K562 (cell line): Measurements from ENCODE around the gene ABCA8.

Experiments
- BRD4 ChIP-seq: fragments of 200-600 bp; sonication (generic); IDR thresholded peaks from 2 replicates; pipeline ENCODE4 v1.6.1; 2017; ENCODE audit warnings: inconsistent platforms
- CHD4 ChIP-seq: fragments of 200-600 bp; sonication (generic); IDR thresholded peaks from 3 replicates; pipeline ENCODE4 v1.6.1; 2012; ENCODE audit warnings: low read depth, mild to moderate bottlenecking, mixed read lengths, low read length, inconsistent platforms; ENCODE audit not compliant: insufficient read depth, insufficient replicate concordance, poor library complexity, severe bottlenecking
- ESRRA ChIP-seq: fragments of 450-650 bp; IDR thresholded peaks from 2 replicates; pipeline ENCODE4 v1.6.1; 2014; ENCODE audit warnings: low read depth, mild to moderate bottlenecking, moderate library complexity, borderline replicate concordance
- EZH2 ChIP-seq: IDR thresholded peaks from 2 replicates; pipeline ENCODE4 v1.6.1; 2012; ENCODE audit warnings: low read depth, mild to moderate bottlenecking, inconsistent platforms, low read length, borderline replicate concordance
- GTF2E2 ChIP-seq: fragments of 200-800 bp; sonication (Bioruptor generic); IDR thresholded peaks from 2 replicates; pipeline ENCODE4 v1.6.1; 2016; ENCODE audit warnings: missing genetic modification characterization, missing compliant biosample characterization
- JUNB ChIP-seq: fragments of 450-650 bp; formaldehyde crosslinking; conservative IDR thresholded peaks from 2 replicates; pipeline ENCODE4 v1.4.0; 2020; ENCODE audit warnings: mild to moderate bottlenecking
- MAZ ChIP-seq, 2 experiments: fragments of 450-650 bp in 1 of 2; sonication (generic) in 1 of 2; formaldehyde crosslinking; IDR thresholded peaks in 1 of 2; conservative IDR thresholded peaks in 1 of 2; 2 replicates each; pipeline versions ENCODE4 v1.4.0 to v1.5.0; 2020; ENCODE audit warnings: mild to moderate bottlenecking in 1 of 2, missing genetic modification reagents in 1 of 2
- MECOM ChIP-seq: fragments of 250-450 bp; sonication (Bioruptor Pico); IDR thresholded peaks from 2 replicates; pipeline ENCODE4 v1.8.0; 2022; ENCODE audit warnings: inconsistent platforms
- NBN ChIP-seq: fragments of 450-650 bp; IDR thresholded peaks from 2 replicates; pipeline ENCODE4 v1.6.1; 2016; ENCODE audit warnings: low read depth, mild to moderate bottlenecking
- ZNF174 ChIP-seq: fragments of 250-450 bp; sonication (Bioruptor Pico); IDR thresholded peaks from 2 replicates; pipeline ENCODE4 v1.4.0; 2020; ENCODE audit warnings: mild to moderate bottlenecking
- ZNF79 ChIP-seq: fragments of 250-450 bp; sonication (Bioruptor Pico); IDR thresholded peaks from 2 replicates; pipeline ENCODE4 v1.4.0; 2020; ENCODE audit warnings: low read depth, mild to moderate bottlenecking, moderate library complexity
- TF ChIP-seq, protein P1 (sequence below): sonication (generic); formaldehyde crosslinking; IDR thresholded peaks from 2 replicates; pipeline ENCODE4 v1.5.0; 2020; ENCODE audit warnings: missing genetic modification reagents
- TF ChIP-seq, protein P2 (sequence below), 3 experiments: IDR thresholded peaks in 2 of 3; conservative IDR thresholded peaks in 1 of 3; 2 replicates each; pipeline ENCODE4 v1.5.1; 2011 to 2012; ENCODE audit warnings: low read length in 3 of 3, mild to moderate bottlenecking in 3 of 3, control low read depth in 2 of 3, improper control_type of control experiment in 1 of 3, inconsistent platforms in 1 of 3, low read depth in 1 of 3, mixed read lengths in 1 of 3, moderate library complexity in 1 of 3; ENCODE audit not compliant: insufficient read depth in 2 of 3
- TF ChIP-seq, protein P3 (sequence below): fragments of 450-650 bp; formaldehyde crosslinking; IDR thresholded peaks from 2 replicates; pipeline ENCODE4 v1.4.0; 2020; ENCODE audit warnings: mild to moderate bottlenecking

DNA sequence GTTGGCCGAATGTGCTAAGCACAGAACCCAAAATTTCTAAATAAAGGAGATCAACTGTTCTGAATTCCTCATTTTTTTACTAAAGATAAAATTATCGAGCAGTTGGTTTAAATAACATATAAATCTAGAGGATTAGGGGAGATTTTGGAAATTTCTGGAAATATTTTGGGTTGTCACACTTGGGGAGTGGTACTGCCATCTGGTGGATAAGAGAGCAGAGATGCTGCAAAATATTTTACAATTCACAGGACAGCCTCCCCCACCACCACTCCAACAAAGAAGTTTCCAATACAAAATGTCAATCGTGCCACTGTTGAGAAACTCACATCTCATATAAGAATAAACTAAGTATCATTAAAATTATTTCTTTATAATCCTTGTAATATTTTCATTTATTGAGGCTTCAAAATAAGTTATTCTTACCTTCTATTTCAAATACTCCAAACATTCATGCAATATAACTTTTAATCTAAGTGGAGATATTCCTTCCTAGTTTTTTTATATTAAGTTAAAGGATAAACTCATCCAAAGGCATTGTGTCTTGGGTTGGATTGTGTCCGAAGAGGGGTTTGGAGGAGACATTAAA, 17.0 kb upstream of the ABCA8 start:
- TF ChIP-seq, protein P1, sequence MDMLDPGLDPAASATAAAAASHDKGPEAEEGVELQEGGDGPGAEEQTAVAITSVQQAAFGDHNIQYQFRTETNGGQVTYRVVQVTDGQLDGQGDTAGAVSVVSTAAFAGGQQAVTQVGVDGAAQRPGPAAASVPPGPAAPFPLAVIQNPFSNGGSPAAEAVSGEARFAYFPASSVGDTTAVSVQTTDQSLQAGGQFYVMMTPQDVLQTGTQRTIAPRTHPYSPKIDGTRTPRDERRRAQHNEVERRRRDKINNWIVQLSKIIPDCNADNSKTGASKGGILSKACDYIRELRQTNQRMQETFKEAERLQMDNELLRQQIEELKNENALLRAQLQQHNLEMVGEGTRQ (CRISPR knock-in tag) = no peak
- TF ChIP-seq EZH2 (no peak), MECOM (CRISPR knock-in tag) (no peak), GTF2E2 (tag) (no peak), NBN (no peak), ESRRA (no peak), ZNF79 (no peak), ZNF174 (CRISPR knock-in tag) (no peak), MAZ (CRISPR knock-in tag; conservative IDR thresholded peaks at IDR 0.05 in 1 of 2, IDR thresholded peaks at IDR 0.05 in 1 of 2) (no peak), CHD4 (no peak), JUNB (CRISPR knock-in tag) (no peak), BRD4 (no peak)
- TF ChIP-seq, protein P2, sequence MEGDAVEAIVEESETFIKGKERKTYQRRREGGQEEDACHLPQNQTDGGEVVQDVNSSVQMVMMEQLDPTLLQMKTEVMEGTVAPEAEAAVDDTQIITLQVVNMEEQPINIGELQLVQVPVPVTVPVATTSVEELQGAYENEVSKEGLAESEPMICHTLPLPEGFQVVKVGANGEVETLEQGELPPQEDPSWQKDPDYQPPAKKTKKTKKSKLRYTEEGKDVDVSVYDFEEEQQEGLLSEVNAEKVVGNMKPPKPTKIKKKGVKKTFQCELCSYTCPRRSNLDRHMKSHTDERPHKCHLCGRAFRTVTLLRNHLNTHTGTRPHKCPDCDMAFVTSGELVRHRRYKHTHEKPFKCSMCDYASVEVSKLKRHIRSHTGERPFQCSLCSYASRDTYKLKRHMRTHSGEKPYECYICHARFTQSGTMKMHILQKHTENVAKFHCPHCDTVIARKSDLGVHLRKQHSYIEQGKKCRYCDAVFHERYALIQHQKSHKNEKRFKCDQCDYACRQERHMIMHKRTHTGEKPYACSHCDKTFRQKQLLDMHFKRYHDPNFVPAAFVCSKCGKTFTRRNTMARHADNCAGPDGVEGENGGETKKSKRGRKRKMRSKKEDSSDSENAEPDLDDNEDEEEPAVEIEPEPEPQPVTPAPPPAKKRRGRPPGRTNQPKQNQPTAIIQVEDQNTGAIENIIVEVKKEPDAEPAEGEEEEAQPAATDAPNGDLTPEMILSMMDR (IDR thresholded peaks at IDR 0.05 in 2 of 3, conservative IDR thresholded peaks at IDR 0.05 in 1 of 3; ENCODE audit: insufficient read depth in 2 of 3, low read depth in 1 of 3, low read length in 3 of 3) = peak; percentile 57 to 72 (median 59)
- TF ChIP-seq, protein P3, sequence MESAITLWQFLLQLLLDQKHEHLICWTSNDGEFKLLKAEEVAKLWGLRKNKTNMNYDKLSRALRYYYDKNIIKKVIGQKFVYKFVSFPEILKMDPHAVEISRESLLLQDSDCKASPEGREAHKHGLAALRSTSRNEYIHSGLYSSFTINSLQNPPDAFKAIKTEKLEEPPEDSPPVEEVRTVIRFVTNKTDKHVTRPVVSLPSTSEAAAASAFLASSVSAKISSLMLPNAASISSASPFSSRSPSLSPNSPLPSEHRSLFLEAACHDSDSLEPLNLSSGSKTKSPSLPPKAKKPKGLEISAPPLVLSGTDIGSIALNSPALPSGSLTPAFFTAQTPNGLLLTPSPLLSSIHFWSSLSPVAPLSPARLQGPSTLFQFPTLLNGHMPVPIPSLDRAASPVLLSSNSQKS (CRISPR knock-in tag) = no peak
